Measurements from ENCODE around the gene DHRSX.
"Not testable (repeated sequence)": the region's sequence is repeated elsewhere in the genome, so short reads cannot be mapped to it uniquely, and the experiment has no call there.

Gene DHRSX

DNA sequence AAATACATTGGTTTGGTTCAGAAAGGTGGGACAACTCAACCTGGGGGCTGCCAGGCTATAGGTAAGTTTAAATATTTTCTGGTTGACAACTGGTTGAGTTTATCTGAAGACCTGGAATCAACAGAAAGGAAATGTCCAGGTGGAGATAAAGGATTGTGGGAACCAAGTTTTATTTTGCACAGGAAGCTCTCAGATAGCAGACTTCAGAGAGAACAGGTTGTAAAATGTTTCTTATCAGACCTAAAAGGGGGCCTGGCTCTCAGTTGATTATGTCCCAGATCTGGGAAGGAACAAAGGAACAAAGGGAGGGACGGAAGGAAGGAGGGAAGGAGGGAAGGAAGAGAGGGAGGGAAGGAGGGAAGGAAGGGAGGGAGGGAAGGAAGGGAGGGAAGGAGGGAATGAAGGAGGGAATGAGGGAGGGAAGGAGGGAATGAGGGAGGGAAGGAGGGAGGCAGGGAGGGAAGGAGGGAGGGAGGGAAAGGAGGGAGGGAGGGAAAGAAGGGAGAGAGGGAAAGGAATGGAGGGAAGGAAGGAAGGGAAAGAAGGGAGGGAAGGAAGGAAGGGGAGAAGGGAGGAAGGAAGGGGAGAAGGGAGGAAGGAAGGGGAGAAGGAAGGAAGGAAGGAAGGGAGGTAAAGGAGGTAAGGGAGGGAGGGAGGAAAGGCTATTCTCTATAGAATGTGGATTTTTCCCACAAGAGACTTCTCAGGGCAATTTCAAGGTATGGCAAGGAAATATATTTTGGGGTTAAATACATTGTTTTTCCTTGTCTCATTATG, 186.7 kb downstream of the DHRSX start:
- H3K9me3 ChIP-seq (ENCODE audit: control insufficient read depth, insufficient read depth, low read depth, low read length), result no peaks in the 10 kb centered on the region
- POLR2A ChIA-PET, result no interaction called here
- TF ChIP-seq ZNF394 (tag by site-specific recombination; IDR thresholded peaks at IDR 0.05; ENCODE audit: borderline replicate concordance) (no peak), ZNF510 (tag by site-specific recombination; IDR thresholded peaks at IDR 0.05; ENCODE audit: insufficient replicate concordance) (no peak)
- CTCF ChIA-PET, result no interaction called here
- H3K36me3 ChIP-seq (ENCODE audit: control insufficient read depth in 2 of 2, insufficient read depth in 1 of 2, low read length in 2 of 2), result no peaks in the 10 kb centered on the region
- H3K27ac ChIP-seq (ENCODE audit: extremely low read depth, low read depth, low read length), result no peak overlapping the region
- H3K4me3 ChIP-seq (ENCODE audit: low read depth, low read length), result no peak overlapping the region
- H3K4me1 ChIP-seq (ENCODE audit: control insufficient read depth, insufficient read depth, low read length), result no peaks in the 10 kb centered on the region

GRCh38 chrX:2312061-2312591, 188.7 kb downstream of the DHRSX start:
- H3K9me3 ChIP-seq (ENCODE audit: control insufficient read depth, insufficient read depth, low read depth, low read length); H3K27ac ChIP-seq (ENCODE audit: extremely low read depth, low read depth, low read length); H3K4me3 ChIP-seq (ENCODE audit: low read depth, low read length); POLR2A ChIA-PET; H3K36me3 ChIP-seq (ENCODE audit: control insufficient read depth in 2 of 2, insufficient read depth in 1 of 2, low read length in 2 of 2); H3K4me1 ChIP-seq (ENCODE audit: control insufficient read depth, insufficient read depth, low read length); CTCF ChIA-PET: not testable (repeated sequence)
- TF ChIP-seq ZNF146 (tag by site-specific recombination; IDR thresholded peaks at IDR 0.05), result peak; percentile 90

DNA sequence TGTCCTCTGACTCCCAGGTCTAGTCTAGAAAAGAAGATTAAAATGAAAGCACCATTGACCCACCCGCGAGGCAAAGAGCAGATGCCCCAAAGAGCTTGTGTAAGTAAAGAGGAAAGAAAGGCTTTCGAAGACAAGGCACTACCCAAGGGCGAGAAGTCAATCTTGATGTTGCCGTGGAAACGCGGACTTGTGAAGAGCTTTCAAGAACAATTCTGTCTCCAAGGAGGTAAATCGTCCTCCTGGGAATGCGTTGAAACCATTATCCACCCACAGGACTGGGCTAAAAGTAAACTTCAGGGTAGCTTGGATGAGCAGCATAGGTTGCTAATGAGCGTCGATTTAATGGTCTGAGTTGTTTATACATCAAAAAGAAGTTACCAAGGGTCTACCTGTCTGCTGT, 189.3 kb downstream of the DHRSX start:
- no peaks in the 10 kb centered on the region for H3K4me1 ChIP-seq (ENCODE audit: control insufficient read depth, insufficient read depth, low read length)
- ChIA-PET CTCF (no interaction called here), POLR2A (no interaction called here)
- H3K4me3 ChIP-seq (ENCODE audit: low read depth, low read length), result no peak overlapping the region
- H3K36me3 ChIP-seq (ENCODE audit: control insufficient read depth in 2 of 2, insufficient read depth in 1 of 2, low read length in 2 of 2), result no peaks in the 10 kb centered on the region
- TF ChIP-seq, protein P1, sequence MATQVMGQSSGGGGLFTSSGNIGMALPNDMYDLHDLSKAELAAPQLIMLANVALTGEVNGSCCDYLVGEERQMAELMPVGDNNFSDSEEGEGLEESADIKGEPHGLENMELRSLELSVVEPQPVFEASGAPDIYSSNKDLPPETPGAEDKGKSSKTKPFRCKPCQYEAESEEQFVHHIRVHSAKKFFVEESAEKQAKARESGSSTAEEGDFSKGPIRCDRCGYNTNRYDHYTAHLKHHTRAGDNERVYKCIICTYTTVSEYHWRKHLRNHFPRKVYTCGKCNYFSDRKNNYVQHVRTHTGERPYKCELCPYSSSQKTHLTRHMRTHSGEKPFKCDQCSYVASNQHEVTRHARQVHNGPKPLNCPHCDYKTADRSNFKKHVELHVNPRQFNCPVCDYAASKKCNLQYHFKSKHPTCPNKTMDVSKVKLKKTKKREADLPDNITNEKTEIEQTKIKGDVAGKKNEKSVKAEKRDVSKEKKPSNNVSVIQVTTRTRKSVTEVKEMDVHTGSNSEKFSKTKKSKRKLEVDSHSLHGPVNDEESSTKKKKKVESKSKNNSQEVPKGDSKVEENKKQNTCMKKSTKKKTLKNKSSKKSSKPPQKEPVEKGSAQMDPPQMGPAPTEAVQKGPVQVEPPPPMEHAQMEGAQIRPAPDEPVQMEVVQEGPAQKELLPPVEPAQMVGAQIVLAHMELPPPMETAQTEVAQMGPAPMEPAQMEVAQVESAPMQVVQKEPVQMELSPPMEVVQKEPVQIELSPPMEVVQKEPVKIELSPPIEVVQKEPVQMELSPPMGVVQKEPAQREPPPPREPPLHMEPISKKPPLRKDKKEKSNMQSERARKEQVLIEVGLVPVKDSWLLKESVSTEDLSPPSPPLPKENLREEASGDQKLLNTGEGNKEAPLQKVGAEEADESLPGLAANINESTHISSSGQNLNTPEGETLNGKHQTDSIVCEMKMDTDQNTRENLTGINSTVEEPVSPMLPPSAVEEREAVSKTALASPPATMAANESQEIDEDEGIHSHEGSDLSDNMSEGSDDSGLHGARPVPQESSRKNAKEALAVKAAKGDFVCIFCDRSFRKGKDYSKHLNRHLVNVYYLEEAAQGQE (tag by site-specific recombination; IDR thresholded peaks at IDR 0.05), result no peak
- TF ChIP-seq ZNF510 (tag by site-specific recombination; IDR thresholded peaks at IDR 0.05; ENCODE audit: insufficient replicate concordance) (no peak), SP3 (tag by site-specific recombination; IDR thresholded peaks at IDR 0.05) (no peak), PRDM1 (tag by site-specific recombination; IDR thresholded peaks at IDR 0.05) (no peak)
- no peak overlapping the region for H3K27ac ChIP-seq (ENCODE audit: extremely low read depth, low read depth, low read length)
- H3K9me3 ChIP-seq (ENCODE audit: control insufficient read depth, insufficient read depth, low read depth, low read length), result no peaks in the 10 kb centered on the region

DNA sequence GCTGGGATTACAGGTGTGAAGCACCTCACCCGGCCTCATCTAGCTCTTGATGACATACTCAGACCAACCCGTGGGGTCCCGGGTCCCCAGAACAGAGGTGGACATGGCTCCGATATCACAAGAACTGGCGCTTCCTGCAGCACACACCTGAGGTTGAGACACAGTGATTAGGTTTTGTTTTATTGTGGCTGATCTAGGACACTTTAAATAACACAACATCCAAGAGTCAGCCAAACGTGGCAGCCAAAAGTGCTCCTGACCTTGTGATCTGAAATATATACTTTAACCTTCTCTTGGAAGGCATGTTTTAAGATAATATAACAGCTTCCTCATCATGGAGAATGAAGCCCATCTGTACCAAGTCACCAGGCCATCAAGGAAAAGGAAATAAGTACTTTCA, 198.9 kb downstream of the DHRSX start:
- ChIA-PET POLR2A (no interaction called here), CTCF (no interaction called here)
- H3K9me3 ChIP-seq (ENCODE audit: control insufficient read depth, insufficient read depth, low read depth, low read length), result no peaks in the 10 kb centered on the region
- H3K27ac ChIP-seq (ENCODE audit: extremely low read depth, low read depth, low read length), result no peak overlapping the region
- no peaks in the 10 kb centered on the region for H3K36me3 ChIP-seq (ENCODE audit: control insufficient read depth in 2 of 2, insufficient read depth in 1 of 2, low read length in 2 of 2)
- H3K4me3 ChIP-seq (ENCODE audit: low read depth, low read length), result no peak overlapping the region
- H3K4me1 ChIP-seq (ENCODE audit: control insufficient read depth, insufficient read depth, low read length), result no peaks in the 10 kb centered on the region
- TF ChIP-seq ZNF530 (tag by site-specific recombination; IDR thresholded peaks at IDR 0.05; ENCODE audit: low read depth), result no peak
- no peak for TF ChIP-seq ZNF211 (tag by site-specific recombination; IDR thresholded peaks at IDR 0.05; ENCODE audit: low read depth)
- TF ChIP-seq, protein P2, sequence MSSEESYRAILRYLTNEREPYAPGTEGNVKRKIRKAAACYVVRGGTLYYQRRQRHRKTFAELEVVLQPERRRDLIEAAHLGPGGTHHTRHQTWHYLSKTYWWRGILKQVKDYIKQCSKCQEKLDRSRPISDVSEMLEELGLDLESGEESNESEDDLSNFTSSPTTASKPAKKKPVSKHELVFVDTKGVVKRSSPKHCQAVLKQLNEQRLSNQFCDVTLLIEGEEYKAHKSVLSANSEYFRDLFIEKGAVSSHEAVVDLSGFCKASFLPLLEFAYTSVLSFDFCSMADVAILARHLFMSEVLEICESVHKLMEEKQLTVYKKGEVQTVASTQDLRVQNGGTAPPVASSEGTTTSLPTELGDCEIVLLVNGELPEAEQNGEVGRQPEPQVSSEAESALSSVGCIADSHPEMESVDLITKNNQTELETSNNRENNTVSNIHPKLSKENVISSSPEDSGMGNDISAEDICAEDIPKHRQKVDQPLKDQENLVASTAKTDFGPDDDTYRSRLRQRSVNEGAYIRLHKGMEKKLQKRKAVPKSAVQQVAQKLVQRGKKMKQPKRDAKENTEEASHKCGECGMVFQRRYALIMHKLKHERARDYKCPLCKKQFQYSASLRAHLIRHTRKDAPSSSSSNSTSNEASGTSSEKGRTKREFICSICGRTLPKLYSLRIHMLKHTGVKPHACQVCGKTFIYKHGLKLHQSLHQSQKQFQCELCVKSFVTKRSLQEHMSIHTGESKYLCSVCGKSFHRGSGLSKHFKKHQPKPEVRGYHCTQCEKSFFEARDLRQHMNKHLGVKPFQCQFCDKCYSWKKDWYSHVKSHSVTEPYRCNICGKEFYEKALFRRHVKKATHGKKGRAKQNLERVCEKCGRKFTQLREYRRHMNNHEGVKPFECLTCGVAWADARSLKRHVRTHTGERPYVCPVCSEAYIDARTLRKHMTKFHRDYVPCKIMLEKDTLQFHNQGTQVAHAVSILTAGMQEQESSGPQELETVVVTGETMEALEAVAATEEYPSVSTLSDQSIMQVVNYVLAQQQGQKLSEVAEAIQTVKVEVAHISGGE (tag by site-specific recombination; conservative IDR thresholded peaks at IDR 0.05; ENCODE audit: low read depth), result no peak
- TF ChIP-seq ZNF146 (tag by site-specific recombination; IDR thresholded peaks at IDR 0.05), result no peak
- TF ChIP-seq, protein P3, sequence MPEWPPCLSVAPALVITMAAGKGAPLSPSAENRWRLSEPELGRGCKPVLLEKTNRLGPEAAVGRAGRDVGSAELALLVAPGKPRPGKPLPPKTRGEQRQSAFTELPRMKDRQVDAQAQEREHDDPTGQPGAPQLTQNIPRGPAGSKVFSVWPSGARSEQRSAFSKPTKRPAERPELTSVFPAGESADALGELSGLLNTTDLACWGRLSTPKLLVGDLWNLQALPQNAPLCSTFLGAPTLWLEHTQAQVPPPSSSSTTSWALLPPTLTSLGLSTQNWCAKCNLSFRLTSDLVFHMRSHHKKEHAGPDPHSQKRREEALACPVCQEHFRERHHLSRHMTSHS (tag by site-specific recombination; IDR thresholded peaks at IDR 0.05), result no peak
- no peak for TF ChIP-seq ZBTB17 (tag by site-specific recombination; IDR thresholded peaks at IDR 0.05)
- TF ChIP-seq PRDM2 (tag by site-specific recombination; IDR thresholded peaks at IDR 0.05; ENCODE audit: borderline replicate concordance), result no peak

Data from HEK293 (cell line).